ENCODE measurements around the gene DEGS2.

Gene DEGS2

GRCh38 chr14:100114109-100114765 lies 45.2 kb downstream of the DEGS2 start:
- no peak for ATAC-seq
- DNase-seq = no peak

DNA sequence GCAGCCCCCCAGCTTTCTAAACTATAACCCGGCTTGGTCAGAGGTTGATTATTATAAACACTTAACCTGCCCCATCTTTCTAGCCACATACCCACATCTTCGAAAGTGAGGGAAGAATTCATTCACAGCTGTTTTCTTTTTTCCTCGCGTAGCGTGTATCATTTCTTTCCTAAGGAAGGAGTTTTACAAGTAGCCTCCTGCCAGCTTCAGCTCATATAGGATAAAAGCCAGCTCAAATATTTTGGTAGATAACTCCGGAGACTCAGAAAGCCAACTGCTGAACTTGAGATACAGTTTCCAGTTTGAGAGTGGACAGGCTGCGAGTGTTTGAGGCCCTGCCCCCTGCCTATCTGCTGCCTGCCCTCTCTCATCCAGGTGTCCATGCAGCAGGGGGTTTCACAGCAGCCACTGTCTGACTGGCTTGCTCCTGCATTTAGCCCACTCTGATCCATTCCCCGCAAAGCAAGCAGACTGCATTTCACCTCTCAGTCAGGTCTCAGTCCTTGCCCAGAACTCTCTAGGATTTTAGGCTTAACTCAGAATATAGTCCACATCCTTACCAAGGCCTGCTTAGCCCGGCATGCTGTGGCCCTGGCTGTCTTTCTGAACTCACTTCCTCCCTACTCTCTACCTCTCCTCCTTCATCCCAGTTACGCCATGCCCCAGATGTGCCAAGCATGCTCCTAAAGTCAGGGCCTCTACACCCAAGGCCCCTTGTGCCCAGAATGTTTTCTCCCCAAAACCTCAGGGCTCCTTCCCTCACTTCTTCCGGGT lies 47.3 kb downstream of the DEGS2 start:
- ATAC-seq = no peak
- no peak for DNase-seq

- ATAC-seq (no peak), DNase-seq (no peak)
Measured at GRCh38 chr14:100110816-100111215, 48.6 kb downstream of the DEGS2 start.

GRCh38 chr14:100109594-100109955 lies 49.9 kb downstream of the DEGS2 start:
- DNase-seq = no peak
- ATAC-seq = no peak

- ATAC-seq (no peak), DNase-seq (no peak)
Measured at GRCh38 chr14:100108840-100109593, 50.4 kb downstream of the DEGS2 start.

GRCh38 chr14:100108042-100108825 lies 51.2 kb downstream of the DEGS2 start:
- peak; percentile 69 for ATAC-seq
- peak; percentile 95 for DNase-seq

- DNase-seq = peak; percentile 46
- ATAC-seq = peak; percentile 34
Measured at GRCh38 chr14:100107236-100107635, 52.2 kb downstream of the DEGS2 start.

- ATAC-seq = peak; percentile 29
- peak; percentile 60 for DNase-seq
Measured at GRCh38 chr14:100106250-100107112, 53.0 kb downstream of the DEGS2 start.

DNA sequence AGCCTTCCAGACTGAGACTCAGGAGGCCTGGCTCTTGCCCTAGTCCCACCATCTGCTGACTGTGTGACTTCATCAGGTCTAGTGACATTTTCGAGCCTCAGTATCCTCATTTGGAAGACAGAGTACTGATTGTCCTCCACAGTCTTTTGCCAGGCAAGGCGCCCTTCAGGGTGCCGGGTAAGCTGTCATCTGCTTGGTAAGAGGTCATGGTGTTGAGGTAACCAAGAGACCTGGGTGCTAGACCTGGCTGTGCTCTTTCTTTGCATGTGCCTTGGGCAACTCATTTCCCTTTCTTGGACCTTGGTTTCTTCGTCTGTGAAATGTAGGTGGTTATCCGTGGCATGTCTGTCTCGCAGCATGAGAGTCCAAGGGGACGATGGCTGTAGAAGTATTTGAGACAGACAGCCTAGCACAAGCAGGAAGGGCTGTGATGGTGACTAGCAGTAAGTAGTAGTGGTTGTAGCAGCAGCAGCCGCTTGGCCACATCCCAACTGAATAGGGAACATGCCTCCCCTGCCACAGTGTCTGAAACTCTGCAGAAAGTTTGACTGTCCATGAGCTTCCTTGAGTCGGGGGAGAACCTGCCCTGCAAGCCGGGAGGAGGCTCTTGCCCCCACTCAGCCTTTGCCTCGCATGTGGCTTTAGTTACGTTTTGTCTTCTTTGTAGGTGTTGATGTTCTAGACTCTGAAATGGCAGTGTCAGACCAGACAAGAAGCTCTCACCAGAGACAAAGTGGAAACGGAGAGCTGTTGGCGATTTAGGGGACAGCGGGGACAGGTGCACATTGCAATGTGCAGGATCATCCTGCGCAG lies 53.9 kb downstream of the DEGS2 start:
- ATAC-seq (no peak), DNase-seq (no peak)

GRCh38 chr14:100104523-100105300 lies 54.7 kb downstream of the DEGS2 start:
- DNase-seq (no peak), ATAC-seq (no peak)

DNA sequence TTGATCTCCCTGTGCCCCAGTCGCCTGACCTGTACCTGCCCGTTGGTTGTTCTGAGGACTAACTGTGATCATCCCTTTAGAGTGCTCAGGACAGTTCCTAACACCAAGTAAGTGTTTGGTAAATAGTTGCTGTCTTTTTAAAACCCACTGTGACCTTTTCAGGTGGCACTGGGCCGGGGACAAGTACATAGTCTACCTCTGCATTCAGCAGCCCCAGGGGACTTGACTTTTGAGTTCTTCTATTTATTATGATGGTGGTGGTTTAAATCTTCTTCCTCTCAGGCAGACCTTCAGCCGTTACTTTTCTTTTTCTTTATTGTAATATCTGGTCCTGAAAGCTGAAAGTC lies 55.5 kb downstream of the DEGS2 start:
- ATAC-seq (no peak), DNase-seq (no peak)

DNA sequence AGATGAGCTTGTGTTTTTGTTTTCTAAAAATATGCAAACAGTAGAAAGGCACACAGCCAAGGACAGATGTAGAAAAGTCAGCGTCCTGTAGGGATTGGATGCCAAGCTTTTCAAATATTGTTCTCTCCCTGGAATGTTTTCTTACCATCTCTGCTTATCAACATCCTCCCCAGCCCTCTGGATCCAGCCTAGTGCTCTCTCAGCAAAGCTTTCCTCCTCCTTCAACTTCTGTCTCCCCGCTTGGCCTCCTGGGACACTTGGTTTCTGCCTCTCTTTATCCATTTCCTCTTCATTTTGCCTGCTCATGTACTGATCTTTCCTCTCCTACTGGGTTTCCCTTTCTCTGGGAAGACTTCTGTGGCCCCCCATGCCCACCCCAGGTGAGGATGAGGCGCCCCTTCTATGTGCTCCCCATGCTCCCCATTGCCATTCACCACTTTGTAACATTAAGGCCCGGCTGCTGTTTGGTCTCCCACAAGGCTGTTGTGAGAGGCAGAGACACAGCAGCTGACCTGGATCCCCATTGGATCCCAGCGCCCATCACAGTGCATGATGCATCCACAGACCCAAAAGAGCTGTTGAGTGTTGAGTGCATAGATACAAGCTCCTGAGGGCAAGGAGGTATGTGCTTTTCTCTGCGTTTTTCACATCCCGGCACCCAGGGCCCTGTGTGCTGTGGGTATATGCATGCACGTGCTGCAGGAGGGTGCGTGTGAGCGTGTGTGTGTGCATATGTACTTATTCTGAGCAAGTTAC lies 56.0 kb downstream of the DEGS2 start:
- peak; percentile 37 for ATAC-seq

GRCh38 chr14:100102156-100102785 lies 57.2 kb downstream of the DEGS2 start:
- DNase-seq (no peak), ATAC-seq (no peak)

More for the DNA sequence above, 56.0 kb downstream of the DEGS2 start:
- no peak for DNase-seq

DNA sequence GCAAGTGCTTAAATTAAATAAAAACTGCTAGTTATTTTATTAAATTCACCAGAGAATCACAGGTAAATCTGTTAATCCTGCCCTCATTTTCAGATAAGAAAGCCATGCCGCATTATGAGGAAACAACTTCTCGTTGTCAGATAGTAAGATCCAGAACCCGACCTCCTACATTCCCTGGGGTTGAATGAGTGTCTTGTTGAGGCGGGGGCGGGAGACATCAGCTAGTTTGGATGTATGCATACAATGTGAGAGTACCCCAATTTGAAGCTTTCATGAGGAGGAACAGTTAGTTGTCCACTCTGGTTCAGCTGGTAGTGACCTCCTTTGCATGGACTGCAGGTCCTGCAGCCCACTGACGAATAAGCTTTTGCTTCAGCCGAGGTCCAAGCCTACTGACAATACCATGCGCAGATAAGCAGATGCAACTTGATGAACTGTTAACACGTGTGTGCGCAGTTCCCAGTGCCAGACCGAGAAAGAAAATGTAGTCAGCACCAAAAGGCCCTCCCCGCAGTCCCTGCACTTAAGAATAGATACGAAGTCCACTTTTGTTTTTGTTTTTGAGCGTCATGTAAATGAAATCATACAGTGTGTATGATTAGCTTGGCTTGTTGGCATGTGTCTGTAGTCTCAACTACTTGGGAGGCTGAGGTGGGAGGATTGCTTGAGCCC lies 59.3 kb downstream of the DEGS2 start:
- no peak for DNase-seq
- no peak for ATAC-seq

GRCh38 chr14:100098171-100098570 lies 61.3 kb downstream of the DEGS2 start:
- DNase-seq (no peak), ATAC-seq (no peak)

DNA sequence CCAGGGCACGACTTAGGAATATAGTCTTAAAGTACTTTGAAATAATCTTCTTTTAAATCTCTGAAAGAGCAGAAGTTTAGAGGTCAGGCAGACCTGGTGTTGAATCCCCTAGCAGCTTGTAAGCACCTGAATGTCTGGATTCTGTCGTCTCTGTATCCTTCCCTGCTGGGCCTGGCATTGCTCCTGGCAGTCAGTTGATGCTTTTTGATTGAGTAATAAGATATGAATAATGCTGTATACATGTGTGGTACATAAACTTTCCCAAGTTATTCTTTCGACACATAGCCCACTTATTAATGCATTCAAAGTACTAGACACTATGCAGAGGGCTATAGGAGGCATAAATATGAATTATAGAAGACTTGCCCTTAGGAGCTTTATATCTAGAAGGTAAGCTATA lies 62.8 kb downstream of the DEGS2 start:
- no peak for DNase-seq
- no peak for ATAC-seq

Data from stimulated activated naive CD8-positive, alpha-beta T cell treated with anti-CD3 and anti-CD28 coated beads, Interleukin-15, Interleukin-2, amounts not matched to agents 100 U/mL and 50 U/mL, for 24 hours (primary cell).